AML-193 (cell line): ENCODE results near the gene ZFP28.

Source experiments
- DNase-seq, 2 experiments: peaks; one replicate each; lab custom pipeline; 2025; lab: John Stamatoyannopoulos, UW

ZFP28 gene

GRCh38 chr19:56538761-56539263, at the start of gene ZFP28:
Gene ZFP28, plus strand, starts transcription at chr19:56538948. Its CDS starts 71 bp downstream, at chr19:56539019.
- DNase-seq, result peak; percentile 69 to 70

GRCh38 chr19:56491399-56491798, 47.3 kb upstream of the ZFP28 start:
- DNase-seq, result no peak

DNA sequence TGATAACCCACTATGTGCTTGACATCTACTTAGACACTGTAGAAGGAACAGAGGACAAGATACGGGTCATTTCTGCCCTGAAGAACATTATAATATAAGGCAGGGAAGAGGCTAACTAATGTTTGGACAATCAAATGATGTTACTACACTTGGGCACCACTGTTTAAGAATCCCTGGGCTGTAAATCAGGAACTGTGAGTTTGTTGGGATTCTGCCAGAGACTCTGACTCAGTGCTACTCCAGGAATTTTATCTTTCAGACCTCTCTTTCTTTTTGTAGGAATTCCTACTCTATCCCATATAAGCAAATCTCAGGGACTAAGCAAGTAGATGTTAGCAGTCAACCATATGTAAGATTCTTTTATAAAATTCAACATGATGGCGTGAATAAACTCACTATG, 34.2 kb upstream of the ZFP28 start:
- DNase-seq, result no peak

GRCh38 chr19:56507446-56508289, 31.1 kb upstream of the ZFP28 start, which contains the start of gene ZNF471:
Gene ZNF471, plus strand, starts transcription at chr19:56507855. Its CDS starts 3,717 bp downstream, at chr19:56511572.
- DNase-seq, result no peak

GRCh38 chr19:56508290-56508778, 30.4 kb upstream of the ZFP28 start:
- DNase-seq, result no peak

GRCh38 chr19:56525214-56525860, 13.4 kb upstream of the ZFP28 start:
- DNase-seq, result no peak

DNA sequence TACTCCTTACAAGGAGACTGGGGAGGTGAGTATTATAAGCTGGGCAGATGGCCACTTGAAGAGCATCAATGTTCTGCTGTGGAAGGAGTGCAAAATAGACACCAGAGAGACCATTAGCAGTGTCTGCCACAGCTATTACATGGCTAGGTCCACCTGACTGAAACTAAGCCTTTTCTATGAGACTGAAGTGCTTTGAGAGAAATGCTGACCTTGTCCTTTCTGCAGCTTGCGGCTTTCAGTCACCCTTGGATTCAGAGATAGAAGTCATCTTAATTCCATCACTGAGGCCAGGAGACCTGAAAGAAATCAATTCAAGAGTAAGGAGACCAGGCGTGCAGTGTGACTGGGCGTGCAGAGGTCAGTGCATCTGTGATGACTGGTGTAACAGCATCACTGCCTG, 1.3 kb upstream of the ZFP28 start:
- DNase-seq, result no peak

DNA sequence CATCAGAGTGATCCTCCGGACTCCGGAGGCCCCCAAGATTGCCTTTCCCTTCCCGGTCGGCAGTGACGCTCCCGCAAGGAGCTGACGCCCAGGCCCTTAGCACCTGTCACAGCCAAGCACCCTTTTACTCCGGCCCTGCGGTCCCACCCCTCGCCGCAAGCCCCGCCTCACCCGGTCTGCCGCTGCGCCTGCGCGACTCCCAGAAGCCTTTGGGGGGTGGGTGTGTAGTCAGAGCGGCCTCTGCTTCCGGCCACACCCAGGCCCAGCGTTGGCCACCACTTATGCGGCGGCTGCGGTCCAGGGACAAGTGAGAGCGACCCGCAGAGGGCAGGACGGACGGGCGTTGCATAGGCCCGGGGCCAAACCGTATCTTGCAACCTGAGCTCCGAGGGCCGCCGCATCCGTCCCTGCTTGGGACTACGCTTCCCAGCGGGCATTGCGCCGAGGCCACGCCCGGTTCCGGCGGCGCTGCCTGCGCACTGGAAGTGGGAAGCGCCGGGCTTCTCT, 441 bp upstream of the ZFP28 start:
- DNase-seq, result peak; percentile 74 to 87

DNA sequence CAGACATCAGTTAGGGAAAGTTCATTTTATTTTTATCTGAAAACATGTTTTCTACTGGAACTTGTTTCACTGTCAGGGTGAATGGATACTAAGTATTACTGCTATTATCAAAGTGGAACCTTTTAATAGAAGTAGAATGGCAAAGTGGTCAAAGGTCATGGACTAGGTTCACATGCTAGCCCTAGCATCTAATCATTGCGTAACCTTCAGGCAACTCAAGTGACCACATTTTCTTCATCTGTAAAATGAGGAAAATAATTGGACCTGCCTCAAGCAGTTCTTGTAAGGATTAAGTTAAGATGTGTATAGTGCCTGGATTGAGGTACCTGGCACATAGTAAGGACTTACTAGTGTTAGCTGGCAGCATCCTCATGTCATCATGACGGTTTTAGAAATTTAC, 5.0 kb downstream of the ZFP28 start:
- DNase-seq, result no peak

GRCh38 chr19:56547535-56547934, 8.8 kb downstream of the ZFP28 start:
- no peak for DNase-seq

DNA sequence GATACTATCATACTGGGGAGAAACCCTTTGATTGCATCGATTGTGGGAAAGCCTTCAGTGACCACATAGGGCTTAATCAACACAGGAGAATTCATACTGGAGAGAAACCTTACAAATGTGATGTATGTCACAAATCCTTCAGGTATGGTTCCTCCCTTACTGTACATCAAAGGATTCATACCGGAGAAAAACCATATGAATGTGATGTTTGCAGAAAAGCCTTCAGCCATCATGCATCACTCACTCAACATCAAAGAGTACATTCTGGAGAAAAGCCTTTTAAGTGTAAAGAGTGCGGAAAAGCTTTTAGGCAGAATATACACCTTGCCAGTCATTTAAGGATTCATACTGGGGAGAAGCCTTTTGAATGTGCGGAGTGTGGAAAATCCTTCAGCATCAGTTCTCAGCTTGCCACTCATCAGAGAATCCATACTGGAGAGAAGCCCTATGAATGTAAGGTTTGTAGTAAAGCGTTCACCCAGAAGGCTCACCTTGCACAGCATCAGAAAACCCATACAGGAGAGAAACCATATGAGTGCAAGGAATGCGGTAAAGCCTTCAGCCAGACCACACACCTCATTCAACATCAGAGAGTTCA, 15.6 kb downstream of the ZFP28 start:
- no peak for DNase-seq

DNA sequence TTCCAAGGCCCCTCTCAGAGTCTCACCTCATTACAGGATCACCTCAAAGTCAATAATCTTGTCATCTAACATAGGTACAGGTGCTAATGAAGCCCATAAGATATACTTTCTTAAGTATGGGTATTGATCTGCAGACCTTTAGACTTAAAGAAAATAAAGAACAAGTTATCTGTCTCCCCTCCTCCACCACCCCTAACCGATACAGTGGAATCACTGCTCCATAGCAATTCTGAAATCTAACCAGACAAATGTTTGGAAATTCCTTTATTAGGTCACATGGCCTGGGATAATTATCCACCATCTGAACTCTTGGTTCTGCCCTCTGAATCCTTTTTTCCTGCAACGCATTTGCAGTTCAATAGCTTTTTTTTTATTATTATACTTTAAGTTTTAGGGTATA, 24.0 kb downstream of the ZFP28 start:
- DNase-seq, result no peak

GRCh38 chr19:56566904-56567273, 28.1 kb downstream of the ZFP28 start:
- peak in 1 of 2 experiments; percentile 29 for DNase-seq

DNA sequence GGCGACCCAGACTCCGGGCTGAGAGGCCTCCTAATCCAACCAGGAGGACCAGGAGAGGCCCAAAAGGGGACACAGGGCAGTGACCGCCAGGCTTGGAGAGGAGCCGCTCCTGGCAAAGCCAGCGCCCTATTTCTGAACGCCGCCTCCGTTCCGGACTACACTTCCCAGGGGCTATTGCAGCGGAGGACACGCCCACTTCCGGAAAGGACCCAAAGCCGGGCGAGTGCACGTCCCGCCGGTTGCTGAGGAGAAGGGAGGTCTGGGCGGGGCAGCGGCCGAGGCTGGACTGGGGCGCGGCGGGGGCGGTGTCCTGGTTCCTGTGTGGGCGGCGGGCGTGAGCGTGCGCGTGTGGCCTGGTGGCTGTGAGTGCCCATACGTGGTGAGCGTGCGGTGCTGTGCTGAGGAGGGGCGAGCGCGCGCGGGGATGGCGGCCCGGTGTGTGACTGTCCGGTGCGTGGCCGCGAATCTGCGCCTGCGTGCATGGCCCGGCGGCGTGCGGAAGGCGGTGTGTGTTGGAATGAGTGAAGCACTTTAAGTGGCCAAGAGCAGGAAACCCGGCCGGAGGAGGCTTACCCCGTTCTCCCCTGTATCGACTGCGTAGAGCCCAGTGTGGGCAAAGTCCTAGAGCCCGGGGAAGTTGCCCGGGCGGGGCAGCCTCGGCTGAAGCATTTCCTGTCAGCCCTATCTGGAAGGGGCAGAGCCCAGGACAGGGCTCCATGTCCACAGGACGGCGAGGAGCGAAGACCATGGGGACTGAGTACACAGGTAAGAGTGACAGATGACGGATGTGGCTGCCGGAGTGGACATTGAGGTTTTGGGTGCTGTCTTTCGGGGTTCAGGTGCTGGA, 28.7 kb downstream of the ZFP28 start, which contains the start of gene ZNF470:
Gene ZNF470, plus strand, starts transcription at position 195 of the 847 bp plus-strand sequence. CDS start 2,844 bp downstream, outside the sequence.
- peak; percentile 88 to 91 for DNase-seq

GRCh38 chr19:56572589-56572988, 33.8 kb downstream of the ZFP28 start:
- DNase-seq, result no peak

GRCh38 chr19:56573914-56574313, 35.2 kb downstream of the ZFP28 start:
- no peak for DNase-seq

DNA sequence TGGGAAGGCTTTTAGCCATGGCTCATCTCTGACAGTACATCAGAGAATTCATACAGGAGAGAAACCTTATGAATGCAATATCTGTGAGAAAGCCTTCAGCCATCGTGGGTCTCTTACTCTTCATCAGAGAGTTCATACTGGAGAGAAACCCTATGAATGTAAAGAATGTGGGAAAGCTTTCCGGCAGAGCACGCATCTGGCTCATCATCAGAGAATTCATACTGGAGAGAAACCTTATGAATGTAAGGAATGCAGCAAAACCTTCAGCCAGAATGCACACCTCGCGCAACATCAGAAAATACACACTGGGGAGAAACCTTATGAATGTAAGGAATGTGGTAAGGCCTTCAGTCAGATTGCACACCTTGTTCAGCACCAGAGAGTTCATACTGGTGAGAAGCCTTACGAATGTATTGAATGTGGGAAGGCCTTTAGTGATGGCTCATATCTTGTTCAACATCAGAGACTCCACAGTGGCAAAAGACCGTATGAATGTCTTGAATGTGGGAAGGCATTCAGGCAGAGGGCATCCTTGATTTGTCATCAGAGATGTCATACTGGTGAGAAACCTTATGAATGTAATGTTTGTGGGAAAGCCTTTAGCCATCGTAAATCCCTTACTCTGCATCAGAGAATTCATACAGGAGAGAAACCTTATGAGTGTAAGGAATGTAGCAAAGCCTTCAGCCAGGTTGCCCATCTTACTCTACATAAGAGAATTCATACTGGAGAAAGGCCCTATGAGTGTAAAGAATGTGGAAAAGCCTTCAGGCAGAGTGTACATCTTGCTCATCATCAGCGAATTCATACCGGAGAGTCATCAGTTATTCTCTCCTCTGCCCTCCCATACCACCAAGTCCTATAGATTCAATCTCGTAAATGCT, 39.2 kb downstream of the ZFP28 start:
- DNase-seq, result no peak

DNA sequence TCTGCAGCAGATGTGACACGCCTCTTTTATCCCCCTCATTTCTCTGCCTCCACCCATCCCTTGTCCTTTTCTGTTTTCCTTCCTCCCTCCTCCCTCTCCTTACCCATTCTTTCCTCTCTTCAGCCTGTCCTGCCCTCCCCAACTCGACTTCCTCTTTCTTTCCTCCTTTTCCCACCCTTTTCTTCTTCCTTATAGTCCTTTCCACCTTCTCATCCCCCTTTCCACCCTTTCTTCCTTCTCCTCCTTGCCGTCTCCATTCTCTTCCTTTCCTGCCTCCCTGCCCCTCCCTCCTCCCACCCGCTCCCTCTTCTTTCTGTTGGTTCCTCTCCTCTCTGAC, 55.7 kb downstream of the ZFP28 start:
- DNase-seq, result no peak

GRCh38 chr19:56594783-56595547, 56.2 kb downstream of the ZFP28 start, which contains the start of gene ZNF71:
Gene ZNF71, plus strand, starts transcription at chr19:56595302. Its CDS starts 6,257 bp downstream, at chr19:56601559.
- peak; percentile 66 to 70 for DNase-seq

DNA sequence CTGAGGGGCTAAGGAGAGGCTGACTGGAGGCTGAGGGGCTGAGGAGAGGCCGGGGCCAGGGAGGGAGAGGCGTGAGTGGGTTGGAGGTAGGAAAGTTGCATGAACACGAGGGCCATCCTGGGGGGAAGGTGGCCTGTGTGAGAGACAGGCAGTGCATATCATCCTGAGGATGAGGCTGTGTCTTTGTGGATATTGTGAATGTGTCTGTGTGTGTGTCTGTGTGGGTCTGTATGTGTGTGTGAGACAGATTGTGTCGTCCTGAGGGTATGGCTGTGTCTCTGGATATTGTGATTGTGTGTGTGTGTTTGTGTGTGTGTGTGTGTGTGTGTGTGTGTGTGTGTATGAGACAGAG, 56.8 kb downstream of the ZFP28 start:
- peak in 1 of 2 experiments; percentile 10 for DNase-seq
